SK-N-SH treated with all-trans-retinoic acid at 6 μM for 48 hours (cell line): ENCODE data around the gene DBNDD2.
A peak's percentile ranks its signal among the peaks of the same experiment; 100 is the strongest.

Experiments used
- ATAC-seq: fragments of 200-7000 bp; cut with Tn5 transposase; 3 replicates; pipeline ENCODE4 v1.9.1; 2020; ENCODE audit warnings: mild to moderate bottlenecking, moderate library complexity
- BACH2 ChIP-seq: fragments of 250-450 bp; sonication (Bioruptor Pico); IDR thresholded peaks from 2 replicates; pipeline ENCODE4 v1.9.0; 2021; ENCODE audit warnings: mild to moderate bottlenecking, borderline replicate concordance
- CSDC2 ChIP-seq: fragments of 250-450 bp; sonication (Bioruptor Pico); IDR thresholded peaks from 2 replicates; pipeline ENCODE4 v1.5.0; 2020; ENCODE audit warnings: mild to moderate bottlenecking, moderate library complexity
- ESRRG ChIP-seq: fragments of 250-450 bp; sonication (Bioruptor Pico); IDR thresholded peaks from 2 replicates; pipeline ENCODE4 v1.6.1; 2021; ENCODE audit warnings: mild to moderate bottlenecking
- GLIS3 ChIP-seq: fragments of 250-450 bp; sonication (Bioruptor Pico); IDR thresholded peaks from 2 replicates; pipeline ENCODE4 v1.5.0; 2020; ENCODE audit warnings: mild to moderate bottlenecking, moderate library complexity
- PPARA ChIP-seq: fragments of 250-450 bp; sonication (Bioruptor Pico); IDR thresholded peaks from 2 replicates; pipeline ENCODE4 v1.5.0; 2020; ENCODE audit warnings: mild to moderate bottlenecking, borderline replicate concordance
- RARB ChIP-seq: fragments of 250-450 bp; sonication (Bioruptor Pico); IDR thresholded peaks from 2 replicates; pipeline ENCODE4 v1.8.0; 2021; ENCODE audit warnings: mild to moderate bottlenecking, moderate library complexity
- TCF4 ChIP-seq: fragments of 250-450 bp; sonication (Bioruptor Pico); IDR thresholded peaks from 2 replicates; pipeline ENCODE4 v1.8.0; 2021; ENCODE audit warnings: mild to moderate bottlenecking, moderate library complexity, borderline replicate concordance
- TOX ChIP-seq: fragments of 250-450 bp; sonication (Bioruptor Pico); IDR thresholded peaks from 2 replicates; pipeline ENCODE4 v1.8.0; 2021; ENCODE audit warnings: mild to moderate bottlenecking, moderate library complexity, borderline replicate concordance
- ZC3H10 ChIP-seq: fragments of 250-450 bp; sonication (Bioruptor Pico); IDR thresholded peaks from 2 replicates; pipeline ENCODE4 v1.5.1; 2021; ENCODE audit warnings: mild to moderate bottlenecking, moderate library complexity
- ZFP30 ChIP-seq: fragments of 450-650 bp; formaldehyde crosslinking; IDR thresholded peaks from 2 replicates; pipeline ENCODE4 v1.5.0; 2022; ENCODE audit warnings: mild to moderate bottlenecking, moderate library complexity
- ZNF70 ChIP-seq: fragments of 450-650 bp; formaldehyde crosslinking; IDR thresholded peaks from 2 replicates; pipeline ENCODE4 v1.5.0; 2020; ENCODE audit warnings: mild to moderate bottlenecking, moderate library complexity
- TF ChIP-seq, protein P1 (sequence below): fragments of 250-450 bp; sonication (Bioruptor Pico); IDR thresholded peaks from 2 replicates; pipeline ENCODE4 v1.5.0; 2020; ENCODE audit warnings: mild to moderate bottlenecking, moderate library complexity
- TF ChIP-seq, protein P2 (sequence below): fragments of 250-450 bp; sonication (Bioruptor Pico); IDR thresholded peaks from 2 replicates; pipeline ENCODE4 v1.8.0; 2020; ENCODE audit warnings: mild to moderate bottlenecking, moderate library complexity, borderline replicate concordance
- TF ChIP-seq, protein P3 (sequence below): fragments of 250-450 bp; sonication (Bioruptor Pico); IDR thresholded peaks from 2 replicates; pipeline ENCODE4 v1.5.1; 2020; ENCODE audit warnings: low read depth, mild to moderate bottlenecking, moderate library complexity
- TF ChIP-seq, protein P4 (sequence below): fragments of 250-450 bp; sonication (Bioruptor Pico); IDR thresholded peaks from 2 replicates; pipeline ENCODE4 v1.5.1; 2021; ENCODE audit warnings: mild to moderate bottlenecking, moderate library complexity

Gene DBNDD2

DNA sequence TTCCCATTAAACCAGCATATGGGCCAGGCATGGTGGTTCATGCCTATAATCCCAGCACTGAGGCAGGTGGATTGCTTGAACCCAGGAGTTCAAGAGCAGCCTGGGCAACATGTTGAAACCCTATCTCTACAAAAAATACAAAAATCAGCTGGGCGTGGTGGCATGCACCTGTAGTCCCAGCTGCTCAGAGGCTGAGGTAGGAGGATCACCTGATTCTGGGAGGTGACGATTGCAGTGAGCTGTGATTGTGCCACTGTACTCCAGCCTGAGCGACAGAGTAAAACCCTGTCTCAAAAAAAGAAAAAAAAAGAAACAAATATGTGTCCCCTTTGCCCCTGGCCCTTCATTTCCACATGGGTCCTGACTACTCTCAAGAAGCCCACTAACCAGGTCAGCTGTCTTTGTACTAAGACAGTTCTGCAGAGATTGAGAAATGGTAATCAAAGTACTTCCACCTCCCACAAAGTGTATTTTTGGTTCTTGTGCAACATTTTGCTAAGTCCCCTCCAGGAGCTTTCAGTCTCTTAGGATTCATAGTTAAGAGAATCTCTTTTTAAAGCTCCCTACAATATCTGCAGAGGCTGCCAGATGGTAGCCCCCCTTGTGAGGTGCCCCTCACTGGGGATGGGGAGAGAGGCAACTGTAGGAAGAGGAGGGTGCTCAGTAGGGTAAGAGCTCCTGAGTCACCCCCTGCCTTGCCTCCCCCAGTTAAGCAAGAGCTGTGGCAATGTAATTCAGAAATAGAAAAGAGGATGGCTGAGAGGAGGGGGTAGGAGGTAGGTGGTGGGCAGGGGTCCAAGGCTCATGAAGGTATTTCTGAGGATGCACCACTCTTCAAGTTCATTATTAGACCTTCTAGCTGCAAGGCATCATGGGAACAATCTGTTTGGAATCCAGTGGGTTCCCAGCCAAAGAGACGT, 44.9 kb downstream of the DBNDD2 start (continued):
- TF ChIP-seq, protein P1, sequence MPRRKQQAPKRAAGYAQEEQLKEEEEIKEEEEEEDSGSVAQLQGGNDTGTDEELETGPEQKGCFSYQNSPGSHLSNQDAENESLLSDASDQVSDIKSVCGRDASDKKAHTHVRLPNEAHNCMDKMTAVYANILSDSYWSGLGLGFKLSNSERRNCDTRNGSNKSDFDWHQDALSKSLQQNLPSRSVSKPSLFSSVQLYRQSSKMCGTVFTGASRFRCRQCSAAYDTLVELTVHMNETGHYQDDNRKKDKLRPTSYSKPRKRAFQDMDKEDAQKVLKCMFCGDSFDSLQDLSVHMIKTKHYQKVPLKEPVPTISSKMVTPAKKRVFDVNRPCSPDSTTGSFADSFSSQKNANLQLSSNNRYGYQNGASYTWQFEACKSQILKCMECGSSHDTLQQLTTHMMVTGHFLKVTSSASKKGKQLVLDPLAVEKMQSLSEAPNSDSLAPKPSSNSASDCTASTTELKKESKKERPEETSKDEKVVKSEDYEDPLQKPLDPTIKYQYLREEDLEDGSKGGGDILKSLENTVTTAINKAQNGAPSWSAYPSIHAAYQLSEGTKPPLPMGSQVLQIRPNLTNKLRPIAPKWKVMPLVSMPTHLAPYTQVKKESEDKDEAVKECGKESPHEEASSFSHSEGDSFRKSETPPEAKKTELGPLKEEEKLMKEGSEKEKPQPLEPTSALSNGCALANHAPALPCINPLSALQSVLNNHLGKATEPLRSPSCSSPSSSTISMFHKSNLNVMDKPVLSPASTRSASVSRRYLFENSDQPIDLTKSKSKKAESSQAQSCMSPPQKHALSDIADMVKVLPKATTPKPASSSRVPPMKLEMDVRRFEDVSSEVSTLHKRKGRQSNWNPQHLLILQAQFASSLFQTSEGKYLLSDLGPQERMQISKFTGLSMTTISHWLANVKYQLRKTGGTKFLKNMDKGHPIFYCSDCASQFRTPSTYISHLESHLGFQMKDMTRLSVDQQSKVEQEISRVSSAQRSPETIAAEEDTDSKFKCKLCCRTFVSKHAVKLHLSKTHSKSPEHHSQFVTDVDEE (CRISPR knock-in tag): no peak
- TF ChIP-seq RARB (CRISPR knock-in tag): no peak
- TF ChIP-seq ZC3H10: no peak
- TF ChIP-seq, protein P2, sequence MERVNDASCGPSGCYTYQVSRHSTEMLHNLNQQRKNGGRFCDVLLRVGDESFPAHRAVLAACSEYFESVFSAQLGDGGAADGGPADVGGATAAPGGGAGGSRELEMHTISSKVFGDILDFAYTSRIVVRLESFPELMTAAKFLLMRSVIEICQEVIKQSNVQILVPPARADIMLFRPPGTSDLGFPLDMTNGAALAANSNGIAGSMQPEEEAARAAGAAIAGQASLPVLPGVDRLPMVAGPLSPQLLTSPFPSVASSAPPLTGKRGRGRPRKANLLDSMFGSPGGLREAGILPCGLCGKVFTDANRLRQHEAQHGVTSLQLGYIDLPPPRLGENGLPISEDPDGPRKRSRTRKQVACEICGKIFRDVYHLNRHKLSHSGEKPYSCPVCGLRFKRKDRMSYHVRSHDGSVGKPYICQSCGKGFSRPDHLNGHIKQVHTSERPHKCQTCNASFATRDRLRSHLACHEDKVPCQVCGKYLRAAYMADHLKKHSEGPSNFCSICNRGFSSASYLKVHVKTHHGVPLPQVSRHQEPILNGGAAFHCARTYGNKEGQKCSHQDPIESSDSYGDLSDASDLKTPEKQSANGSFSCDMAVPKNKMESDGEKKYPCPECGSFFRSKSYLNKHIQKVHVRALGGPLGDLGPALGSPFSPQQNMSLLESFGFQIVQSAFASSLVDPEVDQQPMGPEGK: no peak

DNA sequence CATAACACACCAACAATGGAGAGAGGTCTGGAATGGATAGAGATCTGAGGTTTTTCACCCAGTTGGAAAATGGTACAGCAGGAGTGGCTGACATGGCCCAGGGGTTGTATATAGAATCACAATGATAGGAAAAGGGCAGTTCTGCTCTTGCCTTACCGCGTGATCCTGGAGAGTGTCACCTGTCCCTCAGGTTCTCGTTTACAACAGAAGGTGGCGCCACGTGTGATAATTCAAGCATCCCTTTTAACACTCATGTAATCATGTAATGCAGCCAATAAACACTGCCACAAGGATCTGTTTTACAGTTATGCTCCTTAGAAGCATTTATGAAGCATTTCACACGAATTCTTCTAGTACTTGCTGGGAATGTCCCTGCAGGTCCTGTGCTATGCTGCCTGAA, 48.5 kb downstream of the DBNDD2 start:
- peak; percentile 67 for ATAC-seq

DNA sequence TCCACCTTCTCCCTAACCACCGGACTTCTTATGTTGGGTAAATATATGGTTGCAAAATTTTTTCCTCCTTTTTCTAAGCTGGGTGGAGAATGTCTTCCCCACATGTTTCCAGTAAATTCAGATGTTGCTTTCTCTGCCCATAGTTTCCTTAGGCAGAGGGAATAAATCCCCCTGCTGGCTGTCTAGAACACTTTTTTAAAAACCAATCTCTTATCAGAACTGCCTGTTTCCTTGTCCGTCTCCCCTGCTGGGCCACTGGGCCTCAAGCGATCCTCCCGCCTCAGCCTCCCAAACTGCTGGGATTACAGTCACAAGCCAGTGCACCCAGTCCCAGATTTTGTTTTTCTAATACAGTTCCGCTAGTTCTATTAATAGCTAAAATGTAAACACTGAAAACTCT, 51.5 kb downstream of the DBNDD2 start:
- ATAC-seq: no peak
- TF ChIP-seq, protein P3, sequence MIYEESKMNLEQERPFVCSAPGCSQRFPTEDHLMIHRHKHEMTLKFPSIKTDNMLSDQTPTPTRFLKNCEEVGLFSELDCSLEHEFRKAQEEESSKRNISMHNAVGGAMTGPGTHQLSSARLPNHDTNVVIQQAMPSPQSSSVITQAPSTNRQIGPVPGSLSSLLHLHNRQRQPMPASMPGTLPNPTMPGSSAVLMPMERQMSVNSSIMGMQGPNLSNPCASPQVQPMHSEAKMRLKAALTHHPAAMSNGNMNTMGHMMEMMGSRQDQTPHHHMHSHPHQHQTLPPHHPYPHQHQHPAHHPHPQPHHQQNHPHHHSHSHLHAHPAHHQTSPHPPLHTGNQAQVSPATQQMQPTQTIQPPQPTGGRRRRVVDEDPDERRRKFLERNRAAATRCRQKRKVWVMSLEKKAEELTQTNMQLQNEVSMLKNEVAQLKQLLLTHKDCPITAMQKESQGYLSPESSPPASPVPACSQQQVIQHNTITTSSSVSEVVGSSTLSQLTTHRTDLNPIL (CRISPR knock-in tag): no peak
- TF ChIP-seq GLIS3 (CRISPR knock-in tag) (no peak), CSDC2 (CRISPR knock-in tag) (no peak)

More for the DNA sequence above, 48.5 kb downstream of the DBNDD2 start:
- TF ChIP-seq TCF4: no peak
- TF ChIP-seq ZFP30 (CRISPR knock-in tag): no peak
- TF ChIP-seq BACH2: no peak
- TF ChIP-seq, protein P4, sequence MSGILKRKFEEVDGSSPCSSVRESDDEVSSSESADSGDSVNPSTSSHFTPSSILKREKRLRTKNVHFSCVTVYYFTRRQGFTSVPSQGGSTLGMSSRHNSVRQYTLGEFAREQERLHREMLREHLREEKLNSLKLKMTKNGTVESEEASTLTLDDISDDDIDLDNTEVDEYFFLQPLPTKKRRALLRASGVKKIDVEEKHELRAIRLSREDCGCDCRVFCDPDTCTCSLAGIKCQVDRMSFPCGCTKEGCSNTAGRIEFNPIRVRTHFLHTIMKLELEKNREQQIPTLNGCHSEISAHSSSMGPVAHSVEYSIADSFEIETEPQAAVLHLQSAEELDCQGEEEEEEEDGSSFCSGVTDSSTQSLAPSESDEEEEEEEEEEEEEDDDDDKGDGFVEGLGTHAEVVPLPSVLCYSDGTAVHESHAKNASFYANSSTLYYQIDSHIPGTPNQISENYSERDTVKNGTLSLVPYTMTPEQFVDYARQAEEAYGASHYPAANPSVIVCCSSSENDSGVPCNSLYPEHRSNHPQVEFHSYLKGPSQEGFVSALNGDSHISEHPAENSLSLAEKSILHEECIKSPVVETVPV: no peak
- no peak for TF ChIP-seq ZNF70 (CRISPR knock-in tag)
- TF ChIP-seq PPARA (CRISPR knock-in tag): no peak
- no peak for TF ChIP-seq TOX (CRISPR knock-in tag)
- TF ChIP-seq ZC3H10: no peak
- TF ChIP-seq ESRRG (CRISPR knock-in tag): no peak
- TF ChIP-seq, protein P3 (CRISPR knock-in tag): no peak
- TF ChIP-seq, protein P2: no peak
